Measurements from ENCODE around the gene ZMAT1.
"Not testable (repeated sequence)": the region's sequence is repeated elsewhere in the genome, so short reads cannot be mapped to it uniquely, and the experiment has no call there.

Gene ZMAT1

DNA sequence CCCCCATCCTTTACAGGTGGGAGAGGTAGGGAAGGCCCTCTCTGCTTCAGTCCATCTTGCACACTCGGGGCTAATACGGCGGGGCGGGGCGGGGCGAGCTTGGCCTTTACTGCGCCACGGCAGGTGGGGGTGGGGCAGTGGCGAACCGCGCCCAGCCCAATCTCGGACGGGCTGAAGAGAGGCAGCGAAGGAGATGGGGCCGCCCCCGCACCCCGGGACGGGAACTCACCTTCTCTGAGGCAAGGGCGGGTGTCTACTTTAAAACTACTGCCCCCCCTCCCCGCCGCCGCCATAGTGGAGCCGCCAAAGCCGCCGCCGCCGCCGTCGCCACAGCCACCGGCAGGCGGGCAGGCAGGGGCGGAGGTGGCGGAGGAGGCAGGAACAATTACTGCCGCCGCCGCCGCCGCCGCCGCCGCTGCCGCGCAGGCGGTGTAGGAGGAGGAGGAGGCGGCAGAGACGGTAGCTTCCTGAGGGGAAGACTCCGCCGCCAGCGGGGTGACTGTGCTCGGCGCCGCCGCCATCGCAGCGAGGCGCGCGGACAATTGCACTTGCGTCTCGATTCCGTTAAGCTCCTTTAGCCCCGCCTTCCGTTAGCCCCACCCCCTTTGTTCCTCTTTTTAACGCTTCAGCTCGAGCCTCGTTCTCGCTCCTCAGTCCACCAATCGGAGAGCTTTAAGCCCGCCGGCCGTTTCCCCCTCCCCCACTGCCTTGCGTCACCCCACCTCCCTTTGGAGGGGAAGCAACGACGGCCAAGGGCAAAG lies at the start of gene ZMAT1:
Gene ZMAT1, minus strand, starts transcription at position 540 of the 761 bp plus-strand sequence. Its CDS starts 19 bp downstream, at position 521.
- peak; percentile 95 for DNase-seq

DNA sequence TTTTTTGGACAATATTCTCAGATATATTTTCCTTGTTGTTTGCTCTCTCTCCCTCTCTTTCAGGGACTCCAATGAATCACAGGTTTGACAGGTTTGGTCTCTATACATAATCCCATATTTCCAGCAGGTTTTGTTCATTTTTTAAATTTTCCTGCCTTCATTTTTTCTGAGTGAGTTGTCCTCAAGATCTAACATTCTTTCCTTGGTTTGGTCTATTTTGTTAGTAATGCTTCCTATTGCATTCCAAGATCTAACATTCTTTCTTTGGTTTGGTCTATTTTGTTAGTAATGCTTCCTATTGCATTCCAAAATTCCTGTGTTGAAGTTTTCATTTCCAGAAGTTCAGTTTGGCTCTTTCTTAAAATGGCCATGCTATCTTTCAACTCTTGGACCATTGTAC lies 45.3 kb upstream of the ZMAT1 start:
- DNase-seq: no peak

DNA sequence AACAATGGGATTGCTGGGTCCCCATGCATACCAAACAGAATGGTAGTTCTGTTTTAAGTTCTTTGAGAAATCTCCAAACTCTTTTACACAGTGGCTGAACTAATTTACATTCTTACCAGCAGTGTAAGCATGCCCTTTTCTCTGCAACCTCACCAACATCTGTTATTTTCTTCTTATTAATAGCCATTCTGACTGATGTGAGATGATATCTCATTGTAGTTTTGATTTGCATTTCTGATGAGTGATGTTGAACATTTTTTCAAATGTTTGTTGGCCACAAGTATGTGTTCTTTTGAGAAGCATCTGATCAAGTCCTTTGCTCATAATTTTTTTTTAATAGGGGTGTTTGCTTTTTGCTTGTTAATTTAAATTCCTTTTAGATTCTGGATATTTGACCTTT lies 41.2 kb upstream of the ZMAT1 start:
- no peak for DNase-seq

DNA sequence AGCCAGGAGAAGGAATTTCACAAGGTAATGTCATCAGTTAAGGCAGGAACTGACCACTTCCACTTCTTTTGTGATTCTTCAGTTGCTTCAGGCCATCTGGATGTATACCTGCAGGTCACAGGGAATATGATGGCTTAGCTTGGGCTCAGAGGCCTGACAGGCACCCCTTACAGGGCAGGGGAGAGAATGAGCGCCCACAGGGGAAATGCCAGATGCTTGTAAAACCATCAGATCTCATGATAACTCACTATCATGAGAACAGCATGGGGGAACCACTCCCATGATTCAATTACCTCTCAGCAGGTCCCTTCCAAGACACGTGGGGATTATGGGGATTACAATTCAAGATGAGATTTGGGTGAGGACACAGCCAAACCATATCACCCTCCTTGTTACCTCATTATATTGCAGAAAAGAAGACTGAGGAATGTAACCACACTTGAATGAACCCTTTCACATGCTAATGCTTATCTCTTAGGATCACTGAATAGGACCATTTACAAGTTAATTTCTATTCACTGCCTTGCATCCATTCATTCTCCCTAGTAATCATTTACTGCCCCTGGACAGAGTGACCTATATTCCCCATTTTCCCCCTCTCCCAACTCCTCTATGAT lies 33.2 kb upstream of the ZMAT1 start:
- DNase-seq: not testable (repeated sequence)

DNA sequence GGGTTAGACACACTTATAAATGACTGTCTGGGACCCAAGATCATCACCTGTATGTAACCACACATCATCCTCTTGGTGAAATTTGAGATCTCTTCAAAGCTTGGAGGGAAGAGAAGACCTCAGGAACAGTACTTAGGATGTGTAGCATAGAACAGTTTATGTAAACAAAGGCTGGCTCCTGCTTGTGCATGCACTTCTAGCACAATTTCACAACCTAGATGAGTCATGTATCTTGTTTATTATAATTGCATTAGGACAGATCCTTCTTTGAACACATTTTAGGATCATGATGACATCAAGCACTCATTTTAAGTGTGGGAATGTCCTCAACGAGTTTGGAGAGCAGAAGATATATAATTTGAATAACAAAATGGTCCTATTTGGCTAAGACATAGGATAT lies 26.3 kb upstream of the ZMAT1 start:
- no peak for DNase-seq

DNA sequence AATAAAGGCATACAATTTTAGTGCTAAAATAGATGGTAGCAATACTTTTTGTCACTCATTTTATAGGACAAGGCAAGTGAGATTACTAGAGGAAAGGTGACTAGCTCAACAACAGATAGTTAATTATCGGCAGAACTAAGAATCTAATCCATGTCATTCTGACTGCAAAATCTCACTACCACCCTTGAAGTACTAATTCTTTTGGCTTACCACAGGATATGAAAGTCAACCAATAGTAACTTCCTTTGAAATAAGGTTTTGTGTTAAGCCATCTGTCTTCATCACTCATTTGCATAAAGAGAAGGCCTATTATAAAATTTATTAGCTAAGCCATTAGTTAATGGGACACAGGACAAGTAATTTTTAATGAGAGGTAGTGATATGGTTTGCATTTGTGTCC lies 25.3 kb upstream of the ZMAT1 start:
- DNase-seq: no peak

DNA sequence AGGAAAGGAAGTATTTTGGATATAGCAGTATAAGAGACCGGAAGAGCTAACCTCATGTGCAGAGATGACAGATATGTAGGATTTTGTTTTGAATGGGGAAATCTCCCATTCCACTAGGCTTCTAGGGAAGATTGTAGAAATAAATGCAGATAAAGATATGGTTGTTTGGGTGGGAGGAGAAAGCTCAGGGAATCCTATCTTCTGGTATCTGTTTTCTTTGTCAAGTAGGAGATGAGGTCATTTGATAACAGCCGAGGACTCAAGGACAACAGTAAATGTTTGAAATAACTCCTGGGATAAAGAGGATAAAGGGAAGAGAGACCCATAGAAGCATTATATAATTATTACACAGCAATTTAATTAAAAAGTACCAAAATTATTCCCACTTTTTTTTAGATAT lies 24.7 kb upstream of the ZMAT1 start:
- no peak for DNase-seq

DNA sequence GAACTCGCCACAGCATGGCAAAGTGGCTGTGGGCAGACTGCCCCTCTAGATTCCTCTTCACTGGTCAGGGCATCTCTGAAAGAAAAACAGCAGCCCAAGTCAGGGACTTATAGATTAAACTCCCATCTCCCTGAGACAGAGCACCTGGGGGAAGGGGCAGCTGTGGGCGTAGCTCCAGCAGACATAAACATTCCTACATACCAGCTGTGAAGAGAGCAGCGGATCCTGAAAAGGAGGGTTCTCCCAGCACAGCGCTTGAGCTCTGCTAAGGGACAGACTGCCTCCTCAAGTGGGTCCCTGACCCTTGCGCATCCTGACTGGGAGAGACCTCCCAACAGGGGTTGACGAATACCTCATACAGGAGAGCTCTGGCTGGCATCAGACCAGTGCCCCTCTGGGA lies 18.8 kb upstream of the ZMAT1 start:
- DNase-seq: no peak

DNA sequence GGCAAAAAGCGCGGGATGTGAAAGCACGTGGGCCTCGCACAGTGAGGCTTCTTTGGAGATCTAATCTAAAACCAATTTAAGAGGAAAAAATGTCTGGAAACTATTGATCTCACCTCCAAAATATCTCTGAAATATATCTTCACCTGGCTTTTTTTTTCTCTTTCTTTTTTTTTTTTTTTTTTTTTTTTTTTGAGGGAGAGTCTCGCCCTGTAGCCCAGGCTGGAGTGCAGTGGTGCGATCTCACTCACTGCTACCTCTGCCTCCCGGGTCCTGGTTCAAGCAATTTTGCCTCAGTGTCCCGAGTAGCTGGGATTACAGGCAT lies 383 bp upstream of the ZMAT1 start:
- no peak for DNase-seq

DNA sequence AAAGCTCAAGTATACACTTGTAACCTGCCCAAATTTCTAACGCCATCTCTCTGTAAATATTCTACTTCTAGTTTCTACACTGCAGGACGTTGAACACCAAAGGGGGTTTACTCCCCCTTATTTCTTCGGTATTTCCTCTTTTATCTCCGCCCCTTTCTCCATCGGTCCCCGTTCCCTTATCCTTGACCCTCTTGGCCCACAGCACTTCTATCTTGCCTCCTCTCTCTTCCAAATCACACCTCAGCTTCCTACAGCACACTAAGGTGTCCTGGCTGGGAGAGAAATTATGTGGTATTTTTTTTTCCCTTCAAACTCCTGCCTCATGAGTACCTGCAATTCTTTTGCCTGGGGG lies 715 bp downstream of the ZMAT1 start:
- DNase-seq: no peak

DNA sequence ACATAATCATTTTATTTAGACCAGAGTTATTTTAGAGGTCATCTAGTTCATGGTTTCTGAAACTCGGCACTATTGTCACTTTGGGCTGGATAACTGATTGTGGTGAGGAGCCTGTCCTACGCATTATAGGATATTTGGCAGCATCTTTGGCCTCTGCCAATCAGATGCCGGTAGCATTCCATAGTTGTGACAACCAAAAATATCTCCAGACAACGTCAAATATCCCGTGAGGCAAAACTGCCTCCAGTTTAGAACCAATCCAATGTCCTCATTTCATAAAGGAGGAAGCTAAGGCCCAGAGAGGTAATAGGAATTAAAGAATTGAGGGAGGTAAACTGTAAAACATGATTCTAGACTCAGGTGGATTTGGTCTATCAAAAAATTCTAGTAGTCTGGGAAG lies 6.1 kb downstream of the ZMAT1 start:
- DNase-seq: no peak

DNA sequence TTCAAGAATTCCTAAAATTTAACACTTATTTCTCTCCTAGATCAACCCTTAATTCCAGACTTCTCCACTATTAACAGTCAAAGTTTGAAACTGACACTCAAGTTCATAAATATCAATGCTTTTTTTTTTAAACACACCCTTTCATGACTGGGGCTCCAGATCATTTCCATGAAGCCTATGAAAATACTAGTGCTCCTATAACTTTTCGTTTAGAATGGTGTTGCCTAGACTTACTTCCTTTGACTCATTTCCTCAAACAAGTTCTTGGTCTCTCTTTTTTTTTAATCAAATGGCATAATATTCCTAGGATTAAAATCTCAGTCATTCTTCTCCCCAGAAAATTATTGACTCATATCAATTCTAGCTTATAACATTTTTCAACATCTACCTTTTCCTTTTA lies 13.1 kb downstream of the ZMAT1 start:
- DNase-seq: no peak

DNA sequence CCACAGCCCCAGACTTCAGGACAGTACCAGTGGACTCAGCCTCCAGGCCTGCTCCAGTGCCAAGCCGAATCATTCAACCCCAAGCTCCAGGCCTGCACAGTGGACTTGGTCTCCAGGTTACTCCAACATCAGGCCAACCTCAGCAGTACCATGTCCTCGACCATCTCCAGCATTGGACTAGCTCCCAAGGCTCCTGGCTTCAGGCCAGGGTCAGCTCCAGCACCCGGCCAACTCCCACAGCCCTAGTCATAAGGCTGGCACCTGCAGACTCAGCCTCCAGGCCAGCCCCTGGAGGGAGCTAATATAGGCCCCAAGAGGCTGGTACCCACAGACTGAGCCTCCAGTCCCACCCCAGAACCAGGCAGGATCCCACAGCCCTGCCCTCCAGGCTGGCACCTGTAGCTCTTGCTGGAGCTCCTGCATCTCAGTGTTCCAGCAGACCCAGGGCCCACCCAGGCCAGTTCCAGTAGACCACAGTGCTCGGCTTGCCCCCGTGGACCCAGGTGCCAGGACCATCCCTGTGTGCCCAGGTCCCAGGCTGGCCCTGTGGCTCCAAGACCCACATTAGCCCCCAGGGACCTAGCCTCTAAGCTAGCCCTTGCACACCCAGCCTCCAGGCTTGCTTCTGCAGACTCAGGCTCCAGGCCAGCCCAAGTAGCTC lies 25.6 kb downstream of the ZMAT1 start:
- no peak for DNase-seq

DNA sequence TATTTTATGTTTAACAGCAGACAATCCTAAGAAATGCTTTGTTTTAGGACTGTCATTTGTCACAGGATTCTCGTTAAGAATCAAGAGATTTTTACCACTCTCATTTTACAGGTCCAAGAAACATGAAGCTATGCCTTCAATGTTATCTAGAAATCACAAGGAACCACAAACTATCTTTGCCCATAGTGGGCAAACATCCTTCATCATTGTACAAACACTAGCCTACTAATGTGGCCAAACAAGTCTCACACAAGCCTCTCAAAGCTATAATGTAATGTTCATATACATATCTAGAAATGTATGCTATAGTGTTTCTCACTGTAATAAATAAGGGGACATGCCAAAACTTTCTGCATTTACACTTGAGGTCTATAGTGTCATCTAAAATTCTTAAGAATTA lies 26.8 kb downstream of the ZMAT1 start:
- no peak for DNase-seq
